GM10847 (cell line): Measurements from ENCODE around the gene PLEKHG3.

Experiments used
- POLR2A ChIP-seq: IDR thresholded peaks from 2 replicates; pipeline ENCODE4 v1.6.1; 2011; ENCODE audit not compliant: insufficient read length; ENCODE audit errors: extremely low read depth

Gene PLEKHG3

GRCh38 chr14:64729386-64730060 is 25.3 kb downstream of the PLEKHG3 start:
- no peak for TF ChIP-seq POLR2A

- no peak for TF ChIP-seq POLR2A
Observed at GRCh38 chr14:64730061-64730440, 25.8 kb downstream of the PLEKHG3 start.

DNA sequence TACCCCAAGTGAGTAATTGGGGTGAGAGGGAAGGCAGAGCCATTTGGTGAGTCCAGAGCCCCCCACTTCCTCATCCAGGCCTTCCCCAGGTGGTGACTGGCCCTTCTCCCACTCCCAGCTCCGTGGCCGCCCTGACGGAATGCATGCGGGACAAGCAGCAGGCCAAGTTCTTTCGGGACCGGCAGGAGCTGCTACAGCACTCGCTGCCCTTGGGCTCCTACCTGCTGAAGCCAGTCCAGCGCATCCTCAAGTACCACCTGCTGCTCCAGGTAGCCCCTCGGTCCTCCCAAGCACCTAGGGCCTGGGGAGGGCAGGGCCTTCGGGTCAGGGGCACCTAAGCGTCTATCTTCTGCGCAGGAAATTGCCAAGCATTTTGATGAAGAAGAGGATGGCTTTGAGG is 26.5 kb downstream of the PLEKHG3 start:
- no peak for TF ChIP-seq POLR2A

DNA sequence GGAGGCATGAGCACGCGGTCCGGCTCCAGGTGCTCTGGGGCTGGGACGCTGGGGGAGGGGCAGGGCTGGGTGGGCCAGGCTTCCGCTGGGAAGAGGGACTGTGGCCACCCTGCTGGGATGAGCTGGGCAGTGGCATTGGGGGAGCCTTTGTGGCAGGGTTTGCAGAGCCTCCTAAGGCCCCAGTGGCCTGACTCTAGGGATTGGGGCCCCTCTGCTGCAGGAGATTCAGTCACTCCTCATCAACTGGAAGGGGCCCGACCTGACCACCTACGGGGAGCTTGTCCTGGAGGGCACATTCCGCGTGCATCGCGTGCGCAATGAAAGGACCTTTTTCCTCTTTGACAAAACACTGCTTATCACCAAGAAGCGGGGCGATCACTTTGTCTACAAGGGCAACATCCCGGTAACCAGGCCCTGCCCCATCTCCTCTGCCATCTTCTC is 26.9 kb downstream of the PLEKHG3 start:
- no peak for TF ChIP-seq POLR2A

- no peak for TF ChIP-seq POLR2A
Observed at GRCh38 chr14:64732066-64732465, 27.8 kb downstream of the PLEKHG3 start.

GRCh38 chr14:64732536-64733120 is 28.4 kb downstream of the PLEKHG3 start:
- no peak for TF ChIP-seq POLR2A

DNA sequence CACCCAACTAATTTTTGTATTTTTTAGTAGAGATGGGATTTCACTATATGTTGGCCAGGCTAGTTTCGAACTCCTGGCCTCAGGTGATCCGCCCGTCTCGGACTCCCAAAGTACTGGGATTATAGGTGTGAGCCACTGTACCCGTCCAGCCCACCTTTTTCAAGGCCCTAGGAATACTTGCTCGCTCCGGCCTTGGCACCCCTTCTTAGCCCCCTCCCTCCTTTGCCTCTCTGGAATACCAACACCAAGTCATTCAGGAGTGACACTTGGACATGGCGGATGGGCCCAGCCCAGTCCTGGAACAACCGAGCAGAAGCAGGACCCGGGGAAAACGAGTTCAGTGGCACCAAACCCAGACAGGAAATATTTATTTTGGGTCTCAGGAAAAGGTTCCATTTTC is 29.1 kb downstream of the PLEKHG3 start:
- TF ChIP-seq POLR2A, result no peak

- no peak for TF ChIP-seq POLR2A
Observed at GRCh38 chr14:64733899-64734298, 29.7 kb downstream of the PLEKHG3 start.

GRCh38 chr14:64734990-64735389 is 30.8 kb downstream of the PLEKHG3 start:
- TF ChIP-seq POLR2A, result no peak

- no peak for TF ChIP-seq POLR2A
Observed at GRCh38 chr14:64736271-64737169, 32.3 kb downstream of the PLEKHG3 start.

DNA sequence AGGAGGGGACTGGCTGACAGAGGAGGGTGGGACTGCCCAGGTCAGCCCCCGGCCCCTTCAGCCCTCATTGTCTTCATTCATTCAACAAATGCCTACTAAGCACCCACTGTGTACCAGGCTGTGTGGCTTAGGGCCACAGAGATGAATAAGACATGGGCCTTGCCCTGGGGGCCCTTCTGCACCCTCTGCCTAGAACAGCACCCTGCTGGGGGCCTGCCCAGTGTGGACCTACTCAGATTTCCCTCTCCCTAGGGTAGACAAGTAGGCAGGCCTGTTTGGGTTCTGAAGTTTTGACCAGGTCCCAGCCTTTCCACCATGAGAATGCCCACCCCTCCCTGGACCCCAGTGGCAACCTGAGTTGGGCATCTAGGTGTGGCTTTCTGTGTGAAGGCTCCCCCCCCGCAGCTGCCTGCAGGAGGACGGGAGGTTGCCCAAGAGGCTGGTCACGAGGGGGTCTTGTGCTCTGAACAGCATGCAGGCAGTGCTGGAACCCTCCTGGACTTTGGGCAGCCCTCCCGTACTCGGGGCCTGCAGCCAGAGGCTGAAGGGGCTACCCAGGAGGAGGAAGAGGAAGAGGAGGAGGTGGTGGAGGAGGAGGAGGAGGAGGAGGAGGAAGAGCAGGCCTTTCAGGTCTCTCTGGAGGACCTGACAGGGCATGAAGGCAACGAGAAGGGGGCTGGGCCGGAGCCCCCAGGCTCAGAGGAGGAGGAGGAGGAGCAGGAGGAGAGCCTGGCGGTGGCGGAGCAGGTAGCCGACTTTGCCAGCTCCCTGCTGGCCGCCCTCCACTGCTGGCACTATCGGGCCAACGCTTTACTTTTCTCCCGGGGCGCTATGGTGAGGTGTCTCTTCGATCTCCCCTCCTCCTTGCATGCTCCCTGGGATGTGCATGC is 33.4 kb downstream of the PLEKHG3 start:
- TF ChIP-seq POLR2A, result no peak

GRCh38 chr14:64738281-64738804 is 34.1 kb downstream of the PLEKHG3 start:
- no peak for TF ChIP-seq POLR2A

DNA sequence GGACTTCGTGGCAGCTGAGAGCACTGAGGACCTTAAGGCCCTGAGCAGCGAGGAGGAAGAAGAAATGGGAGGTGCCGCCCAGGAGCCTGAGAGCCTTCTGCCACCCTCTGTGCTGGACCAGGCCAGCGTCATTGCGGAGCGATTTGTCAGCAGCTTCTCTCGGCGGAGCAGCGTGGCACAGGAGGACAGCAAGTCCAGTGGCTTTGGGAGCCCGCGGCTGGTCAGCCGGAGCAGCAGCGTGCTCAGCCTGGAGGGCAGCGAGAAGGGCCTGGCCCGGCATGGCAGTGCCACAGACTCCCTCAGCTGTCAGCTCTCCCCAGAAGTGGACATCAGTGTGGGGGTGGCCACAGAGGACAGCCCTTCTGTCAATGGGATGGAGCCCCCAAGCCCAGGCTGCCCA is 37.0 kb downstream of the PLEKHG3 start:
- no peak for TF ChIP-seq POLR2A

DNA sequence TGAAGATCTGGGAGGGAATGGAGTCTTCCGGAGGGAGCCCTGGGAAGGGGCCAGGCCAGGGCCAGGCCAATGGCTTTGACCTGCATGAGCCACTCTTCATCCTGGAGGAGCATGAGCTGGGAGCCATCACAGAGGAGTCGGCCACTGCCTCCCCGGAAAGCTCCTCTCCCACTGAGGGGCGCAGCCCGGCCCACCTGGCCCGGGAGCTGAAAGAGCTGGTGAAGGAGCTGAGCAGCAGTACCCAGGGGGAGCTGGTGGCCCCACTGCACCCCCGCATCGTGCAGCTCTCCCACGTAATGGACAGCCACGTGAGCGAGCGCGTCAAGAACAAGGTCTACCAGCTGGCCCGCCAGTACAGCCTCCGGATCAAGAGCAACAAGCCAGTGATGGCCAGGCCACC is 37.7 kb downstream of the PLEKHG3 start:
- TF ChIP-seq POLR2A, result no peak

DNA sequence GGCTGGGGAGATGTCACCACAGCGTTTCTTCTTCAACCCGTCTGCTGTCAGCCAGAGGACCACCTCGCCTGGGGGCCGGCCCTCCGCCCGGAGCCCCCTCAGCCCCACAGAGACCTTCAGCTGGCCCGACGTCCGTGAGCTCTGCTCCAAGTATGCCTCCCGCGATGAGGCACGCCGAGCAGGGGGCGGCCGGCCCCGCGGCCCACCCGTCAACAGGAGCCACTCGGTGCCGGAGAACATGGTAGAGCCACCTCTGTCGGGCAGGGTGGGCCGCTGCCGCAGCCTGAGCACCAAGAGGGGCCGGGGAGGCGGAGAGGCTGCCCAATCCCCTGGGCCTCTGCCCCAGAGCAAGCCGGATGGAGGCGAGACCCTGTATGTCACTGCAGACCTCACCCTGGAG is 38.8 kb downstream of the PLEKHG3 start:
- no peak for TF ChIP-seq POLR2A
